NCI-H2196 (cell line): ENCODE results near the gene DNASE2B.
"Not testable (repeated sequence)": the region's sequence is repeated elsewhere in the genome, so short reads cannot be mapped to it uniquely, and the experiment has no call there.

ENCODE experiments used
- DNase-seq: peaks from one replicate; lab custom pipeline; 2025; ENCODE audit not compliant: unreplicated experiment; lab: John Stamatoyannopoulos, UW

The DNASE2B gene

DNA sequence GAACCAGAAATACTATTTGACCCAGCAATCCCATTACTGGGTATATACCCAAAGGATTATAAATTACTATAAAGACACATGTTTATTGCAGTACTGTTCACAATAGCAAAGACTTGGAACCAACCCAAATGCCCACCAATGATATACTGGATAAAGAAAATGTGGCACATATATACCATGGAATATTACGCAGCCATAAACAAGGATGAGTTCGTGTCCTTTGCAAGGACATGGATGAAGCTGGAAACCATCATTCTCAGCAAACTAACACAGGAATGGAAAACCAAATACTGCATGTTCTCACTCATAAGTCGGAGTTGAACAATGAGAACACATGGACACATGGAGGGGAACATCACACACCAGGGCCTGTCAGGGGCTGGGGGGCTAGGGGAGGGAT, 50.4 kb downstream of the DNASE2B start:
- DNase-seq, result not testable (repeated sequence)

DNA sequence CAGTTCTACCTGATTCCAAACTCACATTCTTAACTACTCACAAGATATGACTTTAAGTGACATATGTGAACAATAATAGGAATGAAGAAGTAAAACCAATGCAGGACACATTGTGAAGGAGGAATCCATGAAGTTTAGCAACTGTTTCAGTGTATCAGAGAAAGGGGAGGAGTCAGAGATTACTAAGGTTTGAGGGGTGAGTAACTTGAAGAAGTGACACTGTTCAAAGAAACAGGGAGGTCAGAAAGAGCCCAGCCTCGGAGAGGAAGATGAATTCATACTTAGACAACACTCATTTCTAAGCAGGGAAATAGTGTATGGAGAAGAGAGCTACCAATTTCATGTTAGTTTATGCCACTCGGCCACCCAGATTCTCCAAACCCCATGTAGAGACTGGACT, 52.6 kb downstream of the DNASE2B start:
- no peak for DNase-seq

DNA sequence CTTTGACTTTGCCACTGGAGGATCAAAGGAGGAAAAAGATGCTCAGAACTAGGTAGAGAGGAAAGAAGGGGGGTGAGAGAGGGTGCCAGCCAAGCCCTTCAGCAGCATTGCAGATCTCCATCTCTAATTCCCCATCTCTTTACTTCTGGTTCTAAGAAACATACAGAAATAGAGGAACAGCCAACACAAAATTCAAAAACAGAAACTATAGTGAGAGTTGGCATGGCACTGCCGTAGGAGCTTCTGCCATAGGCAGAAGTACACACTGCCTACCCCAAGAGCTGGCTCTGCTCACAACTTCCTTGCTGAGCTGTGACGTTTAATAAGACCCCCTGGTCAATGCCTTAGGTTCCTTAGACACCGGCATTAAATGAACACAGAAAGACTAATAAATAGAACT, 54.2 kb downstream of the DNASE2B start:
- DNase-seq, result no peak

DNA sequence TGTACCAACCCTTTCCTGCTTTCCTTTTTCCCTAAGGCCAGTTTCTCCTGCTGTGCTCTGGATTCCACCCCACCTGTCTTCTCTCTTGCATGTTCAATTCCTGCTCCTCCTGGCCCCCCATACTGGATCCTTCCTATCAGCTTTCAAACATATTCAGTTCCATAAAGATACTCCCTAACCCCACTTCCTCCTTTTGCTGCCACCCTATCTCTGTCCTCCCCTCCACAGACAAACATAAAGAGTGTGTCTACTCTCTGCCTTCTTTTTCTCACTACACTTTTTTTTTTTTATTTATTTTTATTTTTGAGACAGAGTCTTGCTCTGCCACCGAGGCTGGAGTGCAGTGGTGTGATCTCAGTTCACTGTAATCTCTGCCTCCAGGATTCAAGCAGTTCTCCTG, 63.8 kb downstream of the DNASE2B start:
- DNase-seq, result no peak
